Stimulated activated naive CD8-positive, alpha-beta T cell treated with anti-CD3 and anti-CD28 coated beads, Interleukin-15, Interleukin-2, amounts not matched to agents 100 U/mL and 50 U/mL, for 24 hours (primary cell): ENCODE measurements around the gene LIMA1.
A peak's percentile ranks its signal among the peaks of the same experiment; 100 is the strongest.
"Not testable (repeated sequence)": the region's sequence is repeated elsewhere in the genome, so short reads cannot be mapped to it uniquely, and the experiment has no call there.

Experiments used
- ATAC-seq: fragments of 150-1000 bp; cut with Tn5 transposase; one replicate; pipeline ENCODE4 v1.10.0; 2021
- DNase-seq: peaks from one replicate; pipeline ENCODE4 v3.0.0; 2021

The LIMA1 gene

DNA sequence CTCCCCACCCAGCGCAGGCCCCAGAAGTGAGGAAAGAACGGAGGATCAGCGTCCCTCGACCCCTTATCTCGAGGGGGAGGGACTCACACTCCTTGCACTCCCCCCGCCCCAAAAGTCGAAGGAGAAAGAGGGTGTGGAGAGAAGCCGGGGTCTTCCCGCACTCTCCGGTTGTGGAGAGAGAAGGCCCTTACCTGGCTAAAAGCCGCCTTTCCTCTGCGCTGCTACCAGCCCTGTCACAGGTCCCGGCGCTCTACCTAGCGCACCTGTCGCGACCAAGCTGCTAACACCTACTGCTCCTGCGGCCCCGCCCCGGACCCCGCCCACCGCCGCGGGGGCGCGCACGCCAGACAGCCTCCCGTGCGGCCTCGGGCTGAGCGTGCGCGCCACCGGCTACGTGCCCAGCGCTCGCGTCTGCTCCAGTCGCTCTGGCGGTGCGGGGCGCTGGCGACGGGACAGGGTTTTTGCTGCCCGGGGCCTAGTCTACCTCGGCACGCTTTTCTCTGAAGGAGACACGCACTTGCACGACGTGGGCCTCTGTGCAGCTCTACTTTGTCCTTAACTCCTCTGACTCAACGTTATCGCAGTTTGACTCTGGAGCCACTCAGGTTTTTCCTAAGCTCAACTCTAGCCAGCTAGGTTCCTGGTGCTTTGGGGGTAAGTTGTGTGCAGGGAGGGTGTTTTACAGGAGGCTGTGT is at the start of gene LIMA1:
Gene LIMA1 (minus strand): TSS at position 292 of the 695 bp plus-strand sequence. CDS start 34,769 bp downstream, outside the sequence.
- DNase-seq (peak; percentile 94), ATAC-seq (peak; percentile 99)

DNA sequence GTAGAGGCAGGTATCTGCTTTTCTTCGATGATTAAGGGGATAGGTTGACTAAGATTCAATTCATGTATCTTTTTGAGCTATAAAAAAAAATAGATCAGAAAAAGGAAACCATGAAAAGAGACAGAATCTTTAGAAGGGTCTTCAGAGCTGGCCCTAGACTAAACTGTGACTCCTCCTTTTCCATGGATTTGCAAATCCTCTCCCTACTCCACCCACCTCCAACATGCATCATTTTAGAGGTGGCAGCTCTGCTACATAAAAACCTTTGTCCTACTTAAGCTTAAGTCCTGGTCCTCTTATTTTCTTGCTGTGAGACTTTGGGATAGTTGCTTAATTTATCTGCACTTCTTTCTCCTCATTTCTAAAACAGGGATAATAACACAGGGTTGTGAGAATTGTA is 48.4 kb upstream of the LIMA1 start:
- DNase-seq (no peak), ATAC-seq (no peak)

DNA sequence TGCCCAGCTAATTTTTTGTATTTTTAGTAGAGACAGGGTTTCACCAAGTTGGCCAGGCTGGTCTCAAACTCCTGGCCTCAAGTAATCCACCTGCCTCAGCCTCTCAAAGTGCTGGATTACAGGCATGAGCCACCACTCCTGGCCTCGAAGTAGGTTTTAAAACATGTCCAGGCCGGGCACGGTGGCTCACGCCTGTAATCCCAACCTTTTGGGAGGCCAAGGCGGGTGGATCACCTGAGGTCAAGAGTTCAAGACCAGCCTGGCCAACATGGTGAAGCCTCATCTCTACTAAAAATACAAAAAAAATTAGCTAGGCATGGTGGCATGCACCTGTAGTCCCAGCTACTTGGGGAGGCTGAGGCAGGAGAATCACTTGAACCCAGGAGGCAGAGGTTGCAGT is 45.3 kb upstream of the LIMA1 start:
- not testable (repeated sequence) for ATAC-seq, DNase-seq

DNA sequence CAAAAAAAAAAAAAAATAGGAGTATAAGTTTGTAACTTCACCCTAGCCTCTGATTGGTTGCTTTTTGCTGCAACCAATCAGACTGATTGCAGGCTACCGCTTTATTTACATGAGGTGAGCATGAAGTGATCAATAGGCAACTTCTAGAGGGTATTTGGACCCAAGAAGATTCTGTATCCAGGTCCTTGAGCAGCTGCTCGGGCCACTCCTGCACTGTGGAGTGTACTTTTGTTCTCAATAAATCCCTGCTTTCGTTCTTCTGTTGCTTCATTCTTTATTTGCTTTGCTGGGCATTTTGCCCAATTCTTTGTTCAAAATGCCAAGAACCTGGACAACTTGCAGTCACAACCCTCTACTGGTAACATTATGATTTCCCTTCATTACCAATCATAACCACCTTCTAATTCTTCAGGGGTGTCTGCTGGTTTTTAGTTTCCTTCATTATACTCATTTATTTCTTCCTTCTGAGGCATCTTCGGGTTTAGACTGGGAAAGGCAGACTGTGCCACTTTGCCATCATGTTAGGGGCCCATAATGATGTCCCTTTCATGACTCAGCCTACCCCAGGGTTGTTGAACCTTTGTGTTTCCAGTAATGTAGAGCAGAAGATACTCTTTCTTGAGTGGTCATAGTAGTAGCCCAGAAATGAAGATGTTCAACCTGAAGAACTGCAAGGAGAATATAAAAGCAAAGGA is 43.4 kb upstream of the LIMA1 start:
- no peak for ATAC-seq
- DNase-seq: no peak

DNA sequence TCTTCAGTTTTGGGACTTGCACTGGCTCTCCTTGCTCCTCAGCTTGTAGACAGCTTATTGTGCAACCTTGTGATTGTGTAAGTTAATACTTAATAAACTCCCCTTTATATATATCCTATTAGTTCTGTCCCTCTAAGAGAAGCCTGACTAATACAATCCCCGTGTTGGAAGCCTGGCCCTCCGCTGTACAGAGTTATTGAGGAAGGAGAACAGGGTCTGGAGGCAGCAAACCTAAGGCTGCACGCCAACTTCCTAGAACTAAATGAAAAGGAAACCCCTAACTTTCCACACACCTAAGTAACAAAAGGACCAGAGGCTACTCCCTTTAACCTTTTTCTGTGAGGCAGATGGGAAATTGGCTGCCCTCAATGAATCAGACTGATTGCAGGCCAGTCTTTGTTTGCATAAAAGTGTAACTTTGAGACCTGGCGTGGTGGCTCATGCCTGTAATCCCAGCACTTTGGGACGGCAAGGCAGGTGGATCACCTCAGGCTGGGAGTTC is 42.6 kb upstream of the LIMA1 start:
- no peak for DNase-seq

DNA sequence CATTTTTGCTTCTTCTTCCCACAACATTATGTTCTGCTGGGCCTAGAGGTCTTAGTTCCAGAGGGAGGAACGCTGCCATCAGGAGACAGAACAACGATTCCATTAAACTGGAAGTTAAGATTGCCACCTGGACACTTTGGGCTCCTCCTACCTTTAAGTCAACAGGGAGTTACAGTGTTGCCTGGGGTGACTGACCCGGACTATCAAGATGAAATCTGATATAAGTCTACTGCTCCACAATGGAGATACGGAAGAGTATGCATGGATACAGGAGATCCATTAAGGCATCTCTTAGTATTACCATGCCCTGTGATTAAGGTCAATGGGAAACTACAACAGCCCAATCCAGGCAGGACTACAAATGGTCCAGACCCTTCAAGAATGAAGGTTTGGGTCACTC is 41.5 kb upstream of the LIMA1 start:
- ATAC-seq, DNase-seq: not testable (repeated sequence)

More for the DNA sequence above, 42.6 kb upstream of the LIMA1 start:
- no peak for ATAC-seq

DNA sequence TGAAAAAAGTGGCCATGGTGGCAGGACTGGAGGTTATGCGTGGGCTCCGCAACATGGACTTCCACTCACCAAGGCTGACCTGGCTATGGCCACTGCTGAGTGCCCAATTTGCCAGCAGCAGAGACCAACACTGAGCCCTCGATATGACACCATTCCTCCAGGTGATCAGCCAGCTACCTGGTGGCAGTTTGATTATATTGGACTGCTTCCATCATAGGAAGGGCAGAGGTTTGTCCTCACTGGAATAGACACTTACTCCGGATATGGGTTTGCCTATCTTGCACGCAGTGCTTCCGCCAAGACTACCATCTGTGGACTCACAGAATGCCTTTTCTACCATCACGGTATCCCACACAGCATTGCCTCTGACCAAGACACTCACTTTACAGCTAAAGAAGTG is 40.8 kb upstream of the LIMA1 start:
- not testable (repeated sequence) for ATAC-seq, DNase-seq

DNA sequence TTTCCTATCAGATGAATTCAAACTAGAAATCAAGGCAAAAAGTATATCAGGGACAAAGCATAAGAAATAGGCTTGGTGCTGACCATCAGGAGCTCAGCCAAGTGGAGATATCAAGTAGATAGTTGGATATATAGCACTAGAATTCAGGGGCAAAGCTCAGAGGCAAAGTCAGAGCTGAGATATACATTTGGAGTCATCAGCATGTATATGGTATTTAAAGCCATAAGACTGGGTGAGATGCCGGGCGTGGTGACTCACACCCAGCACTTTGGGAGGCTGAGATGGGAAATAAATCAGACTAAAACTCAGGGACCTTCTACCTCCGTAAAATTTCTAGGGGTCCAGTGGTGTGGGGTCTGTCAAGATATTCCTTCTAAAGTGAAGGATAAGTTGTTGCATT is 38.9 kb upstream of the LIMA1 start:
- ATAC-seq (no peak), DNase-seq (no peak)

DNA sequence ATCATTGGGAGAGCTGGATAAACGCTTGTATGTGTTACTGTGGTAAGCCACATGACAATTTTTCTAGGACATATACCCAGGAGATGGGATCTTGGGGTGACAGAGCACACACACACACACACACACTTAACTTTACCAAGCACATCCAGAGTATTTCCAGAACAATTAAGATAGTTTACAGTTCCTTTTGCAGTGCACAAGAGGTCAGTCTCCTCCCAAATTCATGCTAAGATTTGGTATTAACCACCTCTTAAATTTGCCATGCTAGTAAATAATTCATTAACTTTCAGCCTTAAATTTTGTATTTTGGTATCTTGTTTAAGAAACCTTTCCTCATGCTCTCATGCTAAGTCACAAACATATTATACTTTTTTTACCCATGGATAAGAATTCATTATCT is 33.9 kb upstream of the LIMA1 start:
- no peak for ATAC-seq
- no peak for DNase-seq

DNA sequence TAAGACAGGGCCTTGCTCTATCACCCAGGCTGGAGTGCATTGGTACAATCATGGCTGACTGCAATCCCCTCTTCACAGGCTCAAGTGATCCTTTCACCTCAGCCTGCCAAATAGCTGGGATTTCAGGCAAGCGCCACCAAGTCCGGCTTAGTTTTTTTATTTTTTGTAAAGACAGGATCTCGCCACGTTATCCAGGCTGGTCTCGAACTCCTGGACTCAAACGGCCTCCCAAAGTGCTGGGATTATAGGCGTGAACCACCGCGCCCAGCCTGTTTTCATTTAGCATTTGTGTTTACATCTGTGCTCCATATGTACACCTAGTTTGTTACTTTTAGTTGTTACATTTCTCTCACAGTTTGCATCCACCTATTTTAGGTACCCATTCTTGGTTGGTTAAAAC is 32.5 kb upstream of the LIMA1 start:
- DNase-seq: no peak
- no peak for ATAC-seq

DNA sequence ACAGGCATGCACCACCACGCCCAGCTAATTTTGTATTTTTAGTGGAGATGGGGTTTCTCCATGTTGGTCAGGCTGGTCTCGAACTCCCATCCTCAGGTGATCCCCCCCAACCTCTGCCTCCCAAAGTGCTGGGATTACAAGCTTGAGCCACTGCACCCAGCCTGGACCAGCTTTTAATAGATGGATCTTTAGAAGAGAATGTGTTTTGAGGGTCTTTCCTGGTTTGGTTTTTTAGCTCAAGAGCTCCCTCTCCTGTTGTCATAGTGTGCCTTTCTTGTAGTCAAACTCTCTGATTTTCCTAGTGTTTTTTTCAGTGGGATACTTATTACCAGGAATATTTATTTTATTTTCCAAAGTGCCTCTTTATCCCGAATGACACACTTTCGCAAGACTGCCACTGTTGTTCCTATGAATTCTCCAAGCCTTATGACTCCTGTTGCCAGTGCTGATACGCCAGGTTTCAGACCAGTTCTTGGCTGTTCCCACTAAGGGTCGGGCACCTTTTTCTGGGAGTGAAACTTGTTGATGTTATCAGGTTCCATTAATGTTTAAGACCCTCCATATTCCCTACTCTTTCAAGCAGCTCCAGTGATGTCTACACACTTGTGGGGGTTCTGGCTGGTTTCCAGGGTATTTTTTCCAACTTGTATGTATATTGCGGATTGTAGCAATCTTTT is 31.5 kb upstream of the LIMA1 start:
- ATAC-seq: no peak
- DNase-seq: no peak

DNA sequence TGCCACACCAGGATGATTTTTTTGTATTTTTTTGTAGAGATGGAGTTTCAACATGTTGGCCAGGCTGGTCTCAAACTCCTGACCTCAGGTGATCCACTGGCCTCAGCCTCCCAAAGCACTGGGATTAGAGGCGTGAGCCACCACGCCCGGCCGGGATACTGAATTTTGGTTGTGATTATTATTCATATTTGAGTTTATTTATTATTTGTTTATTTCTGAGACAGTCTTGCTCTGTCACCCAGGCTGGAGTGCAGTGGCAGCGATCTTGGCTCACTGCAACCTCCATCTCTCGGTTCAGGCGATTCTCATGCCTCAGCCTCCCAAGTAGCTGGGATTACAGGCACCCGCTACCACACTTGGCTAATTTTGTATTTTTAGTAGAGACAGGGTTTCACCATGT is 30.7 kb upstream of the LIMA1 start:
- not testable (repeated sequence) for ATAC-seq

DNA sequence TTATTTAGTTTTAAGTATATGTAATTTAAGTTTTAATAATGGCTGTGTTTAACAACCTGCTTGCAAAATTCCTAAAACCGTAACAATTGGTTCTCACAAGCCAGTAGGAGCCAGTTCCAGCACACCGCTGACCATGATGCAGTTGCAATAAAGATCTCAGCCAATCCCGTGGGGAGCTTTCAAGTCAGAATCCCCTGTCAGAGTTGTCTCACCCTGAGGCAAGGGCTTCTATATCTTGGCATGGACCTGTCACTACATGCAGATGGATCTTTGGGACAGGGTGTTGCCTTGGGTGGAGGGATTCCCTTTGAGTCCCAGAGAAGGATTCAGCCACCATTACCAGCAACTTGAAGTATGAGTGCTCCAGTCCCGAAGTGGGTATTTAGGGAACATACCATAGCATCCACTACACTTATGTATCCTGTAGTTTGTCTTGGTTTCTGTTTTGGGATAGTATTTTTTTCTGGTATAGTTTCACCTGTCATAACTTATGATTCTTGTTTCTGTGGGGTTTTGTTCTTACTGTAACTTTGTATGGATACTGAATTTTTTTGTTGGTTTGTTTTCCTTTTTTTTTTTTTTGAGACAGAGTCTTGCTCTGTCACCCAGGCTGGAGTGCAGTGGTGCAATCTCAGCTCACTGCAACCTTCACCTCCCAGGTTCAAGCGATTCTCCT is 30.1 kb upstream of the LIMA1 start:
- DNase-seq: no peak
- ATAC-seq: no peak

More for the DNA sequence above, 30.7 kb upstream of the LIMA1 start:
- DNase-seq: not testable (repeated sequence)

DNA sequence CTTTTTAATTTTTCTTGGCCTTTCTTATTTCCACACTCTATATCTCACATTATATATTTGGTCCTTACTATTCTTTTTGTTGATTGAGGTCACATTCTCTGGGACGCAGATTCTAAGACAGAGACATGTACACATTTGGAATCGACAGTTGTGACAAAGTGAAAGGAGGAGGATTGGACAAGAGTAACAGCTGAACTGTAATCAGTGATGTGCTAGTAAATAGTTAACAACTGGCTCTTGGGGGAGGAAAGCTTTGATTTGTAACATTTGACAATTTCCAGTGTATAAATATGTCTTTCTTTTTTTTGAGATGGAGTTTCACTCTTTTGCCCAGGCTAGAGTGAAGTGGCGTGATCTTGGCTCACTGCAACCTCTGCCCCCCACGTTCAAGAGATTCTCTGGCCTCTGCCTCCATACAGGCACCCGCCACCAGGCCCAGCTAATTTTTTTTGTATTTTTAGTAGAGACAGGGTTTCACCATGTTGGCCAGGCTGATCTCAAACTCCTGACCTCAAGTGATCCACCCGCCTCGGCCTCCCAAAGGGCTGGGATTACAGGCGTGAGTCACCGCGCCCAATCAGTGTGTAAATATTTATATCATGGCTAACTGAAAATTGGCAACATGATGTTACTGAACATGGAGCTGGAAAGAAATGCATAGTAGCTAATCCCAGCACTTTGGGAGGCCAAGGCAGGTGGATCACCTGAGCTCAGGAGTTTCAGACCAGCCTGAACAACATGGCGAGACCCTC is 28.7 kb upstream of the LIMA1 start:
- ATAC-seq, DNase-seq: not testable (repeated sequence)

DNA sequence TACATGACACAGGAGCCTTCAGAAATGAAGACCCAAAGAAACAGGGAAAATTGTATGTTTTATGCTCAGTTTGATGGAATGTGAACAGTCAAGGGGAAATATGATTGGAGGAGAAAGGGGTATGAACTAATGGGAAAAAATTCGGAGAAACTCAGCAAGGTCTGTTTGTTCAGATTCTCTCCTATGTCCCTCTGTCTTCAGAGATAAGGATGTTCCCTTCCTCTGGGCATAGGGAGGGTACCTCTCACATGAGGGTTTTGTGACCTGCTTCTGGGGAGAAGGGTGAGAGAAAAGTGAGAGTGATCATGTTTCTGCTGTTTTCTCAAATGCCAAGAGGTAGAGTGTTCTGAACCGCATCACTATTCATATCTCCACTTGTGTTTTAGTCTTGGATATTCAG is 26.6 kb upstream of the LIMA1 start:
- no peak for DNase-seq
- no peak for ATAC-seq

DNA sequence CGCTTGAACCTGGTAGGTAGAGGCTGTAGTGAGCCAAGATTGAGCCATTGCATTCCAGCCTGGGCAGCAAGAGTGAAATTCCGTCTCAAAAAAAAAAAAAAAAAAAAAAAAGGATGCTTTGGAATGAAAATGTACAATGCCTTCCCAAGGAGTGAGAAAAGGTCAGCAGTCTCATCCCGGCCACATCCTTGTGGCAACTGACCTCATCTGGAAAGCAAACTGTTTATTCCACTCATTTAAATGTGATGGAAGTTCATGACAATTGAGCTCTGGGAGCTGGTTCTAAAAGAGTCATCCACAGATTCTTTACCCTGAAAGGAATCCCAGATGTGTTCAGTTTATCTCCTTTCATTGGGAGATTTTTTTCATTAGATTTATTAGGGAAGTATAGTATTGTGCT is 19.4 kb upstream of the LIMA1 start:
- no peak for ATAC-seq
- DNase-seq: no peak

DNA sequence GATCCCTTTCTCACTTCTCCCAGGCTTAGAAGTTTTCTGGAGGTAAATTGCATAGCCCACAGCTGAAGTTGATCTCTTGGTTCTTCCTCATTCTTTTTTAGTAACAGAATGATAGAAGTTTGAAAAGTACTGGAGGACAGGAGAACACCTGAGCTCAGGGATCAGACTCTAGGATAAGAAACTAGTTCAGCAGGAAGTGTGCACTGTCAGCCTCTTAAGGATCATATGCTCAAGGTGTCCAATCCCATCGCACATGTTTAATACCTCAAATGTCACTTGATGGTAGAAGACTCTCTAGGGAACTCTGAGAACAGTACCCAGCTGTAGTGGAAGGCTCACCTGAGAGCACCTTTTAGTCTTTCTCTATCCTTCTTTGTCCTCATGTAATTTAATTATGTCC is 14.7 kb upstream of the LIMA1 start:
- DNase-seq (no peak), ATAC-seq (no peak)

DNA sequence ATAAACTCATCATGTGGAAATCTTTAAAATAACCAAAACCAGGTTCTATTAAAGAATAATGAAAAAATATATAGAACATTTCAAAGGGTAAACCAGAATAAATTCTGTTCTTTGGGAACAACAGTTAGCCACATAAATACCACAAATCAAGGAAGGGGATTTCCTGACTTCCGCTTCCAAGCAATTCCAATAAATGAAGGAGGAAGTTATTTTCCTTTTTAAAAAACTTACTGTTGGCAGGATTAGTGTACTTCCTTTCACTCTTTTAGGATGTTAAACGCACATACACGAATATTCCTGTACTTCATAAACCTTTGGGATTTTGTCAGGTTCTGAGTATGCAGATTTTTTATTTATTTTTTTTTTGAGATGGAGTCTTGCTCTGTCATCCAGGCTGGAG is 13.7 kb upstream of the LIMA1 start:
- no peak for DNase-seq
- no peak for ATAC-seq

DNA sequence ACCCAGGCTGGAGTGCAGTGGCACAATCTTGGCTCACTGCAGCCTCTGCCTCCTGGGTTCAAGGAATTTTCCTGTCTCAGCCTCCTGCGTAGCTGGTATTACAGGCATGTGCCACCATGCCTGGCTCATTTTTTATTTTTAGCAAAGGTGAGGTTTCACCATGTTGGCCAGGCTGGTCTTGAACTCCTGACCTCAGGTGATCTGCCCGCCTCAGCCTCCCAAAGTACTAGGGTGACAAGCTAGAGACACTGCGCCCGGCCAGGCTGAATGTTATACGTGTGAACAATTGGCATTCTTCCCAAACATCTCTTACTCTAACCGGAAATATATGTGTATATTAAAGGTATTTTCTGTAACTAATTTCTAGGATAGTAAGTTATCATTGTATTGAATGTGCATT is 13.2 kb upstream of the LIMA1 start:
- ATAC-seq (no peak), DNase-seq (no peak)

DNA sequence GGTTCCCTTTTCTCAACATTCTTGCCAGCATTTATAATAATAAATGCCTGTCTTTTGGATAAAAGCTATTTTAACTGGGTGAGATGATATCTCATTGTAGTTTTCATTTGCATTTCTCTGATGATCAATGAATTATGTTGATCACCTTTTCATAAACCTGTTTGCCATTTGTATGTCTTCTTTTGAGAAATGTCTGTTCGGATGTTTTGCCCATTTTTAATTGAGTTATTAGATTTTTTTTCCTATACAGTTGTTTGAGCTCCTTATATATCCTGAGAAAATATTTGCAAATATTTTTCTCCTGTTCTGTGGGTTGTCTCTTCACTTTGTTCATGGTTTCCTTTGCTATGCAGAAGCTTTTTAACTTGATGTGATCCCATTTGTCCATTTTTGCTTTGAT is 8.1 kb upstream of the LIMA1 start:
- DNase-seq (no peak), ATAC-seq (no peak)

DNA sequence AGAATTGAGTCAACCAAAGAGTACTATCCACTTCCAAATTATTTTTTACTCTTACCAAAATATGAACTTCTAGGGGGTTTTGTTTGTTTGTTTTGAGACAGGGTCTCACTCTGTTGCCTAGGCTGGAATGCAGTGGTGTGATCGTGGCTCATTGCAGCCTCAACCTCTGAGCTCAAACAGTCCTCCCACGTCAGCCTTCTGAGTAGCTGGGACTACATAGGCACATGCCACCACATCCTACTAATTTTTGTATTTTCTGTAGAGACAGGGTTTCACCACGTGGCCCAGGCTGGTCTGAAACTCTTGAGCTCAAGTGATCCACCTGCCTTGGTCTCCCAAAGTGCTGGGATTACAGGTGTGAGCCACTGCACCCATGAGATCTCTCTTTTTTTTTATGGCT is 7.4 kb upstream of the LIMA1 start:
- ATAC-seq, DNase-seq: not testable (repeated sequence)

DNA sequence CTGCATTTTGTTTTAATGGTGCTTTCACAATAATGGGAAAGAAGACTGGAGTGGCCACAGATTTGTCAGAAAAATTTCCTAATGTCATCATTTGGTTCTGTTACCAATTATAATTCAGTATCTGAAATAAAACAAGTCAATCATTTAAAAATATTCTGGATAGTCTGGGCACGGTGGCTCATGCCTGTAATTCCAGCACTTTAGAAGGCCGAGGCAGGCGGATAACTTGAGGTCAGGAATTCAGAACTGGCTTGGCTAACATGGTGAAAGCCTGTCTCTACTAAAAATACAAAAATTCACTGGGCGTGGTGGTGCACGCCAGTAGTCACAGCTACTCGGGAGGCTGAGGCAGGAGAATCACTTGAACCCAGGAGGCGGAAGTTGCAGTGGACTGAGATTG is 4.0 kb upstream of the LIMA1 start:
- no peak for ATAC-seq
- no peak for DNase-seq
